SK-N-SH (cell line): Measurements from ENCODE around the gene B4GALT6. TPM values are rescaled to one million over a fixed set of nuclear protein-coding genes. Genes with fewer than 3 reads are reported as not detected.

Source experiments
- CTCF ChIA-PET: fragments of 300-600, 350-600 bp; formaldehyde crosslinking; extraction: SDS; loops from one replicate; lab custom pipeline; 2021; lab: Yijun Ruan, JAX
- POLR2A ChIA-PET: fragments of 350-600 bp; sonication (Branson Sonifier 250); formaldehyde crosslinking; extraction: SDS; loops from one replicate; lab custom pipeline; 2020; ENCODE audit warnings: antibody characterized with exemption, inconsistent platforms; lab: Yijun Ruan, JAX
- DNase-seq: peaks from one replicate; pipeline ENCODE4 v3.0.0; 2012
- H2AFZ ChIP-seq: fragments of 200-600 bp; sonication (generic); 2 replicates; pipeline ENCODE4 v1.8.1; 2016; ENCODE audit warnings: antibody characterized with exemption, mild to moderate bottlenecking, low read depth
- H3F3A ChIP-seq: fragments of 200-600 bp; sonication (generic); replicated peaks from 2 replicates; pipeline ENCODE3; 2016; ENCODE audit warnings: antibody characterized with exemption, mild to moderate bottlenecking; ENCODE audit not compliant: insufficient read depth
- H3K27ac ChIP-seq, 2 experiments: fragments of 200-500 bp in 1 of 2; fragments of 200-600 bp in 1 of 2; sonication (Bioruptor generic) in 1 of 2; sonication (generic), shearing (Covaris generic) in 1 of 2; 2 replicates each; pipeline versions ENCODE4 v1.5.1 to v1.6.1; 2014 to 2016; ENCODE audit warnings: low read depth in 2 of 2, inconsistent platforms in 1 of 2, low read length in 1 of 2, mild to moderate bottlenecking in 1 of 2, mixed read lengths in 1 of 2
- H3K27me3 ChIP-seq: fragments of 200-600 bp; sonication (generic), shearing (Covaris generic); 2 replicates; pipeline ENCODE4 v1.6.1; 2016; ENCODE audit warnings: mixed run types; ENCODE audit not compliant: insufficient read depth
- H3K36me3 ChIP-seq, 2 experiments: fragments of 200-500 bp in 1 of 2; fragments of 200-600 bp in 1 of 2; sonication (Bioruptor generic) in 1 of 2; sonication (generic) in 1 of 2; replicated peaks in 1 of 2; 2 replicates each; pipeline versions ENCODE3 to v1.5.1; 2014 to 2016; ENCODE audit warnings: low read length in 1 of 2, mild to moderate bottlenecking in 1 of 2; ENCODE audit not compliant: insufficient read depth in 2 of 2, control insufficient read depth in 1 of 2
- H3K4me1 ChIP-seq, 2 experiments: fragments of 200-500 bp in 1 of 2; fragments of 200-600 bp in 1 of 2; sonication (Bioruptor generic) in 1 of 2; sonication (generic), shearing (Covaris generic) in 1 of 2; 2 replicates each; pipeline versions ENCODE4 v1.5.1 to v1.6.1; 2014 to 2016; ENCODE audit warnings: low read depth in 1 of 2, low read length in 1 of 2, mixed run types in 1 of 2; ENCODE audit not compliant: insufficient read depth in 2 of 2, control insufficient read depth in 1 of 2
- H3K4me2 ChIP-seq: fragments of 200-600 bp; sonication (generic), shearing (Covaris generic); 2 replicates; pipeline ENCODE4 v1.6.1; 2017; ENCODE audit warnings: mixed run types
- H3K4me3 ChIP-seq, 2 experiments: fragments of 200-500 bp in 1 of 2; fragments of 200-600 bp in 1 of 2; sonication (Bioruptor generic) in 1 of 2; sonication (generic), shearing (Covaris generic) in 1 of 2; 2 replicates each; pipeline versions ENCODE4 v1.5.1 to v1.8.1; 2014 to 2016; ENCODE audit warnings: low read depth in 2 of 2, inconsistent platforms in 1 of 2, low read length in 1 of 2, mild to moderate bottlenecking in 1 of 2, mixed read lengths in 1 of 2, moderate library complexity in 1 of 2
- H3K79me2 ChIP-seq: fragments of 200-600 bp; sonication (generic); 2 replicates; pipeline ENCODE4 v1.8.1; 2017; ENCODE audit warnings: mild to moderate bottlenecking; ENCODE audit not compliant: insufficient read depth
- H3K9ac ChIP-seq: fragments of 200-600 bp; sonication (generic); 2 replicates; pipeline ENCODE4 v1.6.1; 2017; ENCODE audit warnings: mixed run types
- H3K9me2 ChIP-seq: fragments of 200-600 bp; sonication (generic); 2 replicates; pipeline ENCODE4 v1.6.1; 2017; ENCODE audit warnings: mixed run types
- H3K9me3 ChIP-seq: fragments of 200-600 bp; sonication (generic); 2 replicates; pipeline ENCODE4 v1.6.1; 2017; ENCODE audit warnings: mixed run types, mild to moderate bottlenecking, moderate library complexity
- H4K20me1 ChIP-seq: fragments of 200-600 bp; sonication (generic); 2 replicates; pipeline ENCODE4 v1.6.1; 2017; ENCODE audit warnings: mild to moderate bottlenecking, mixed run types; ENCODE audit not compliant: insufficient read depth
- CTCF ChIP-seq: fragments of 200-600 bp; sonication (generic); IDR thresholded peaks from 2 replicates; pipeline ENCODE4 v1.6.1; 2017; ENCODE audit warnings: antibody characterized with exemption, mild to moderate bottlenecking, moderate library complexity
- GATA2 ChIP-seq: sonication (generic); formaldehyde crosslinking; IDR thresholded peaks from 2 replicates; pipeline ENCODE4 v1.5.0; 2020; ENCODE audit warnings: mild to moderate bottlenecking, missing genetic modification reagents
- MEF2A ChIP-seq: IDR thresholded peaks from 2 replicates; pipeline ENCODE4 v1.4.0; 2012; ENCODE audit warnings: low read depth, borderline replicate concordance
- NFIC ChIP-seq: IDR thresholded peaks from 2 replicates; pipeline ENCODE4 v1.4.0; 2012; ENCODE audit warnings: borderline replicate concordance
- PBX3 ChIP-seq: IDR thresholded peaks from 2 replicates; pipeline ENCODE4; 2012
- RAD21 ChIP-seq: IDR thresholded peaks from 2 replicates; pipeline ENCODE4 v1.6.1; 2012; ENCODE audit warnings: mild to moderate bottlenecking, low read length
- RXRA ChIP-seq: IDR thresholded peaks from 2 replicates; pipeline ENCODE4 v1.4.0; 2012; ENCODE audit warnings: low read depth, mild to moderate bottlenecking, borderline replicate concordance
- SIN3A ChIP-seq: IDR thresholded peaks from 2 replicates; pipeline ENCODE4 v1.6.1; 2012; ENCODE audit warnings: low read depth, mild to moderate bottlenecking, low read length, moderate library complexity, borderline replicate concordance
- TEAD4 ChIP-seq: IDR thresholded peaks from 2 replicates; pipeline ENCODE4 v1.4.0; 2012; ENCODE audit warnings: mild to moderate bottlenecking, borderline replicate concordance; ENCODE audit not compliant: insufficient read depth
- YY1 ChIP-seq: IDR thresholded peaks from 2 replicates; pipeline ENCODE4 v1.4.0; 2012; ENCODE audit warnings: low read depth, mild to moderate bottlenecking
- ZBTB33 ChIP-seq: IDR thresholded peaks from 2 replicates; pipeline ENCODE4 v1.4.0; 2012; ENCODE audit warnings: low read depth, borderline replicate concordance
- WGBS: methylation state at CpG from one replicate; pipeline ENCODE4 v1.1.6; 2017; ENCODE audit warnings: low lambda C conversion rate; 5-methylcytosine and 5-hydroxymethylcytosine counted together
- polyA plus RNA-seq, 3 experiments: library from polyadenylated mRNA; depleted of rRNA; stranded (reverse); fragments of >200 nt; gene quantifications; 2 replicates each; pipeline ENCODE4 v1.2.3, GENCODE V29; 2012
- TF ChIP-seq, protein P1 (sequence below): IDR thresholded peaks from 2 replicates; pipeline ENCODE4 v1.6.1; 2012; ENCODE audit warnings: mild to moderate bottlenecking, low read depth, low read length, moderate library complexity
- TF ChIP-seq, protein P2 (sequence below): fragments of 150-350 bp; IDR thresholded peaks from 2 replicates; pipeline ENCODE4 v1.6.1; 2016; ENCODE audit warnings: mild to moderate bottlenecking, low read depth, low read length

The B4GALT6 gene
- polyA plus RNA-seq, 1 of the 3 experiments (the other 2 are of a cell fraction): 3.1 TPM

DNA sequence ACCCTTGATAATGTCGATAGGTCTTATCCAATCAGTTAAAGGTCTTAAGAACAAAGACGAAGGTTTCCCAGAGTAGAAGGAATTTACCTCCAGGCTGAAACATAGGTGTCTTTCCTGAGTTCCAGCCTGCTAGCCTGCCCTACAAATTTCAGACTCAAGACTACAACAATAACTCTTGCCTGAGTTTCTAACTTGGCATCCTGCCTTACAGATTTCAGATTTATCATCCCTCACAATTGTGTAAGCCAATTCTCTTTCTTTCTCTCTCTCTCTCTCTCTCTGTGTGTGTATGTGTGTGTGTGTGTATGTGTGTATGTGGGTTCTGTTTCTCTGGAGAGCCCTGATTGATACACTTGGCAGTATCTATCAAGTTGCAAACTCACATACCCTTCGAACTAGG lies 37.2 kb upstream of the B4GALT6 start:
- no peaks in the 10 kb centered on the region for H3K36me3 ChIP-seq
- no peak for TF ChIP-seq ZBTB33
- TF ChIP-seq, protein P1, sequence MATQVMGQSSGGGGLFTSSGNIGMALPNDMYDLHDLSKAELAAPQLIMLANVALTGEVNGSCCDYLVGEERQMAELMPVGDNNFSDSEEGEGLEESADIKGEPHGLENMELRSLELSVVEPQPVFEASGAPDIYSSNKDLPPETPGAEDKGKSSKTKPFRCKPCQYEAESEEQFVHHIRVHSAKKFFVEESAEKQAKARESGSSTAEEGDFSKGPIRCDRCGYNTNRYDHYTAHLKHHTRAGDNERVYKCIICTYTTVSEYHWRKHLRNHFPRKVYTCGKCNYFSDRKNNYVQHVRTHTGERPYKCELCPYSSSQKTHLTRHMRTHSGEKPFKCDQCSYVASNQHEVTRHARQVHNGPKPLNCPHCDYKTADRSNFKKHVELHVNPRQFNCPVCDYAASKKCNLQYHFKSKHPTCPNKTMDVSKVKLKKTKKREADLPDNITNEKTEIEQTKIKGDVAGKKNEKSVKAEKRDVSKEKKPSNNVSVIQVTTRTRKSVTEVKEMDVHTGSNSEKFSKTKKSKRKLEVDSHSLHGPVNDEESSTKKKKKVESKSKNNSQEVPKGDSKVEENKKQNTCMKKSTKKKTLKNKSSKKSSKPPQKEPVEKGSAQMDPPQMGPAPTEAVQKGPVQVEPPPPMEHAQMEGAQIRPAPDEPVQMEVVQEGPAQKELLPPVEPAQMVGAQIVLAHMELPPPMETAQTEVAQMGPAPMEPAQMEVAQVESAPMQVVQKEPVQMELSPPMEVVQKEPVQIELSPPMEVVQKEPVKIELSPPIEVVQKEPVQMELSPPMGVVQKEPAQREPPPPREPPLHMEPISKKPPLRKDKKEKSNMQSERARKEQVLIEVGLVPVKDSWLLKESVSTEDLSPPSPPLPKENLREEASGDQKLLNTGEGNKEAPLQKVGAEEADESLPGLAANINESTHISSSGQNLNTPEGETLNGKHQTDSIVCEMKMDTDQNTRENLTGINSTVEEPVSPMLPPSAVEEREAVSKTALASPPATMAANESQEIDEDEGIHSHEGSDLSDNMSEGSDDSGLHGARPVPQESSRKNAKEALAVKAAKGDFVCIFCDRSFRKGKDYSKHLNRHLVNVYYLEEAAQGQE: no peak
- TF ChIP-seq MEF2A: no peak
- TF ChIP-seq, protein P2, sequence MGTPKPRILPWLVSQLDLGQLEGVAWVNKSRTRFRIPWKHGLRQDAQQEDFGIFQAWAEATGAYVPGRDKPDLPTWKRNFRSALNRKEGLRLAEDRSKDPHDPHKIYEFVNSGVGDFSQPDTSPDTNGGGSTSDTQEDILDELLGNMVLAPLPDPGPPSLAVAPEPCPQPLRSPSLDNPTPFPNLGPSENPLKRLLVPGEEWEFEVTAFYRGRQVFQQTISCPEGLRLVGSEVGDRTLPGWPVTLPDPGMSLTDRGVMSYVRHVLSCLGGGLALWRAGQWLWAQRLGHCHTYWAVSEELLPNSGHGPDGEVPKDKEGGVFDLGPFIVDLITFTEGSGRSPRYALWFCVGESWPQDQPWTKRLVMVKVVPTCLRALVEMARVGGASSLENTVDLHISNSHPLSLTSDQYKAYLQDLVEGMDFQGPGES: no peak
- no peak for TF ChIP-seq RAD21
- no peak for TF ChIP-seq PBX3
- no peak for TF ChIP-seq YY1
- no peak for TF ChIP-seq TEAD4
- TF ChIP-seq CTCF: no peak
- no peak for TF ChIP-seq SIN3A
- no peak for TF ChIP-seq RXRA
- TF ChIP-seq NFIC: no peak
- TF ChIP-seq GATA2 (CRISPR knock-in tag): no peak
- TF ChIP-seq, all 33 proteins: peak for 0
- Histone ChIP-seq H3K4me3 (no peak overlapping the region), H3K27me3 (no peaks in the 10 kb centered on the region; the same call in 1 of the 2 replicates), H3F3A (no peaks in the 10 kb centered on the region), H3K27ac (no peak overlapping the region), H4K20me1 (no peaks in the 10 kb centered on the region), H3K9me2 (no peaks in the 10 kb centered on the region), H3K4me1 (peaks cover 0 to 4% of the 10 kb centered on the region in 2 experiments; a peak in 1 of 4 replicates), H3K9ac (no peak overlapping the region), H3K4me2 (no peak overlapping the region), H3K79me2 (no peaks in the 10 kb centered on the region), H2AFZ (no peak overlapping the region), H3K9me3 (no peaks in the 10 kb centered on the region)
- POLR2A ChIA-PET: no interaction called here
- WGBS: 89% methylated on average over 3 of the region's 3 CpGs
- DNase-seq: no peak
- CTCF ChIA-PET: interaction anchor here (0.6 to 4.9 kb wide), 36 partner anchors 7 to 351 kb away, joined by 3 to 92 read pairs (median 5); partner anchors contain the start of gene B4GALT6
